HepG2 (cell line): ENCODE data around the gene LEFTY2. TPM values are rescaled to one million over a fixed set of nuclear protein-coding genes. Genes with fewer than 3 reads are reported as not detected.
A peak's percentile ranks its signal among the peaks of the same experiment; 100 is the strongest.

Experiments used
- ATF7-NPFF ChIP-seq: sonication (generic); formaldehyde crosslinking; IDR thresholded peaks from 2 replicates; pipeline ENCODE4 v1.8.1; 2023; ENCODE audit warnings: mild to moderate bottlenecking, low read depth, missing genetic modification reagents, moderate library complexity
- ETV6 ChIP-seq: sonication (generic); formaldehyde crosslinking; conservative IDR thresholded peaks from 2 replicates; pipeline ENCODE4 v1.4.0; 2020; ENCODE audit warnings: missing genetic modification reagents
- GABPB1 ChIP-seq: IDR thresholded peaks from 2 replicates; pipeline ENCODE4 v1.6.1; 2016; ENCODE audit warnings: mild to moderate bottlenecking, missing genetic modification reagents, moderate library complexity, missing compliant biosample characterization
- HOXA7 ChIP-seq: sonication (generic); formaldehyde crosslinking; IDR thresholded peaks from 2 replicates; pipeline ENCODE4 v1.8.1; 2022; ENCODE audit warnings: mild to moderate bottlenecking, missing genetic modification reagents, moderate library complexity
- IKZF4 ChIP-seq: sonication (generic); formaldehyde crosslinking; IDR thresholded peaks from 2 replicates; pipeline ENCODE4 v1.5.1; 2020; ENCODE audit warnings: borderline replicate concordance, mild to moderate bottlenecking, low read depth, missing genetic modification reagents; ENCODE audit errors: not compliant biosample characterization
- LCORL ChIP-seq, 2 experiments: fragments of 450-650 bp in 1 of 2; sonication (generic) in 1 of 2; formaldehyde crosslinking in 1 of 2; IDR thresholded peaks; 2 replicates each; pipeline versions ENCODE4 v1.5.0 to v1.6.1; 2017 to 2020; ENCODE audit warnings: antibody characterized with exemption in 1 of 2, missing genetic modification reagents in 1 of 2
- MIER2 ChIP-seq: IDR thresholded peaks from 2 replicates; pipeline ENCODE4 v1.6.1; 2016; ENCODE audit warnings: missing biosample characterization, missing genetic modification reagents
- REPIN1 ChIP-seq: sonication (generic); formaldehyde crosslinking; IDR thresholded peaks from 2 replicates; pipeline ENCODE4 v1.8.0; 2022; ENCODE audit warnings: missing genetic modification reagents, low read depth, mild to moderate bottlenecking, borderline replicate concordance
- SALL2 ChIP-seq: sonication (generic); formaldehyde crosslinking; IDR thresholded peaks from 2 replicates; pipeline ENCODE4 v1.8.1; 2023; ENCODE audit warnings: mild to moderate bottlenecking, missing genetic modification reagents, inconsistent platforms
- SMAD9 ChIP-seq: sonication (generic); formaldehyde crosslinking; IDR thresholded peaks from 2 replicates; pipeline ENCODE4 v1.5.1; 2020; ENCODE audit warnings: mild to moderate bottlenecking, missing genetic modification reagents
- ZBTB7A ChIP-seq: sonication (generic); formaldehyde crosslinking; IDR thresholded peaks from 2 replicates; pipeline ENCODE4 v1.8.0; 2022; ENCODE audit warnings: mild to moderate bottlenecking, missing genetic modification reagents
- ZMYM4 ChIP-seq: sonication (generic); formaldehyde crosslinking; IDR thresholded peaks from 2 replicates; pipeline ENCODE4 v1.8.1; 2023; ENCODE audit warnings: mild to moderate bottlenecking, missing genetic modification reagents
- ZNF232 ChIP-seq: sonication (generic); formaldehyde crosslinking; IDR thresholded peaks from 2 replicates; pipeline ENCODE4 v1.4.0; 2020; ENCODE audit warnings: missing genetic modification reagents, borderline replicate concordance
- ZNF33B ChIP-seq: sonication (generic); formaldehyde crosslinking; IDR thresholded peaks from 2 replicates; pipeline ENCODE4 v1.5.1; 2020; ENCODE audit warnings: mild to moderate bottlenecking, missing genetic modification reagents
- ZNF629 ChIP-seq: sonication (generic); formaldehyde crosslinking; conservative IDR thresholded peaks from 2 replicates; pipeline ENCODE4 v1.5.0; 2020; ENCODE audit warnings: missing genetic modification reagents
- ZNF747 ChIP-seq: sonication (generic); formaldehyde crosslinking; IDR thresholded peaks from 2 replicates; pipeline ENCODE4 v1.8.1; 2023; ENCODE audit warnings: missing genetic modification reagents, mild to moderate bottlenecking, borderline replicate concordance
- polyA plus RNA-seq, 8 experiments: library from polyadenylated mRNA; depleted of rRNA in 3 of 8; stranded (reverse) in 7 of 8; unstranded in 1 of 8; fragments of >200 nt; fragmentation: Illumina TruSeq in 4 of 8; extraction: Trizol in 4 of 8; gene quantifications; 2 replicates each; pipeline versions ENCODE4 v1.2.1 to v1.2.3, GENCODE V29; 2011 to 2016; ENCODE audit warnings: low read depth in 4 of 8, missing spikeins in 1 of 8, mixed read lengths in 1 of 8; ENCODE audit not compliant: insufficient read depth in 1 of 8
- total RNA-seq, 5 experiments: library from RNA; depleted of rRNA; stranded (reverse); fragments of >200 nt; fragmentation: Illumina TruSeq; extraction: Trizol; gene quantifications; 2 replicates each; pipeline ENCODE4 v1.2.3, GENCODE V29; 2016; ENCODE audit warnings: low read depth in 1 of 5
- TF ChIP-seq, protein P1 (sequence below): sonication (generic); formaldehyde crosslinking; IDR thresholded peaks from 2 replicates; pipeline ENCODE4 v1.4.0; 2020; ENCODE audit warnings: missing genetic modification reagents; ENCODE audit errors: not compliant biosample characterization
- TF ChIP-seq, protein P2 (sequence below): IDR thresholded peaks from 2 replicates; pipeline ENCODE4 v1.4.0; 2020; ENCODE audit warnings: mild to moderate bottlenecking, missing genetic modification reagents
- TF ChIP-seq, protein P3 (sequence below): sonication (generic); formaldehyde crosslinking; IDR thresholded peaks from 2 replicates; pipeline ENCODE4 v1.9.0; 2021; ENCODE audit warnings: missing genetic modification reagents, mild to moderate bottlenecking, borderline replicate concordance
- TF ChIP-seq, protein P4 (sequence below): IDR thresholded peaks from 2 replicates; pipeline ENCODE4 v1.6.1; 2012; ENCODE audit warnings: inconsistent platforms

The LEFTY2 gene
- total and polyA plus RNA-seq, 2 of the 13 experiments (the other 11 are each of a cell fraction or from before 2014, with no cell fraction given): 0.13 to 0.33 TPM

DNA sequence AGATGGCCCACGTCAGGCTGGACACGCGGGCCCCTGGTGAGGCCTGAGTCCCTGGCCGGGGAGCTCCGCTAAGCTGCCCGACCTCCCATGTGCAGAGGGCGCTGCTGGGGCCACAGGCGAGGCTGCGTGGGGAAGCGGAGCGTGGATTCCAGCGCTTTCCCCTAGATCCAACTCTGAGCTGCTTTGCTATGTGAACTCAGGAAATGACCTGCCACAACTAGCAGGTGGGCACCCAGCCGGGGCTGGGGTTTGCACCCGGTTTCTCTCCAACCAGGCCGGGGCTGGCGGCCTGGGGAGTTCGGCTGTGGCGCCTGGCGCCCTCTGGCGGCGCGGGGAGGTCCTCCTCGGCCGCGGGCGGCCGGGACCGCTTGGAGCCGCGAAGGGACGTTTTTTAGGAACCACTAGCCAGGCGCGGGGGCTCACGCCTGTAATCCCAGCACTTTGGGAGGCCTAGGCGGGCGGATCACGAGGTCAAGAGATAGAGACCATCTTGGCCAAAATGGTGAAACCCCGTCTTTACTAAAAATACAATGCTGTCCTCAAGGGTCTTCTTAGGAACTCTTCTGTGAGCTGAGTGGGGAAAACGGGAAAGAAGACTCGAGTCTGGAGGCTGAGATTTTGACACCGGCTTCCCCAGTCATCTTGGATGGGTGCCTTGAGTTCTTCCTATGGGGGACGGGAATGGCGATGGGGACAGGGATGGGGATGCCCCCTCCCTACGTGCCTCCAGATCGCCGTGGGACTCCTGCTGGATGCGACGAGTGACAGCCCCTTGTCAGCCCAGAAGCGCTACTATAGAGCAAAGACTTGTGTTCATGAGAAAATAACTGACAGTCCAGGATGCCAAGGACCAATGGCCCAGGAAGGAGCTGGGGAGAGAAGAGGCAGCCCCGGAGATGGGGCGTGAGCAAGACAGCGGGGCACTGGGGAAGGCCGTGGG is 29.6 kb downstream of the LEFTY2 start (continued):
- TF ChIP-seq, protein P1, sequence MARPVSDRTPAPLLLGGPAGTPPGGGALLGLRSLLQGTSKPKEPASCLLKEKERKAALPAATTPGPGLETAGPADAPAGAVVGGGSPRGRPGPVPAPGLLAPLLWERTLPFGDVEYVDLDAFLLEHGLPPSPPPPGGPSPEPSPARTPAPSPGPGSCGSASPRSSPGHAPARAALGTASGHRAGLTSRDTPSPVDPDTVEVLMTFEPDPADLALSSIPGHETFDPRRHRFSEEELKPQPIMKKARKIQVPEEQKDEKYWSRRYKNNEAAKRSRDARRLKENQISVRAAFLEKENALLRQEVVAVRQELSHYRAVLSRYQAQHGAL (CRISPR knock-in tag): peak; percentile 35
- TF ChIP-seq ZNF629 (CRISPR knock-in tag) (no peak), GABPB1 (peak; percentile 59; the same call in 1 of the 2 replicates), ZNF747 (CRISPR knock-in tag) (no peak), ZNF232 (CRISPR knock-in tag) (no peak; the same call in 1 of the 2 replicates), HOXA7 (CRISPR knock-in tag) (no peak), REPIN1 (CRISPR knock-in tag) (no peak), ZMYM4 (CRISPR knock-in tag) (peak; percentile 60), SMAD9 (CRISPR knock-in tag) (no peak), ZBTB7A (CRISPR knock-in tag) (no peak), ATF7-NPFF (CRISPR knock-in tag) (0 out of 2 replicates have a peak, but pooled peaks have one; percentile 25), SALL2 (CRISPR knock-in tag) (peak; percentile 44; the same call in 1 of the 2 replicates), IKZF4 (CRISPR knock-in tag) (peak; percentile 77), ZNF33B (0 out of 2 replicates have a peak, but pooled peaks have one; percentile 42), MIER2 (CRISPR knock-in tag) (no peak), ETV6 (CRISPR knock-in tag) (no peak), LCORL (IDR thresholded peaks at IDR 0.05) (no peak), LCORL (CRISPR knock-in tag; IDR thresholded peaks at IDR 0.05) (0 out of 2 replicates have a peak, but pooled peaks have one; percentile 24)
- TF ChIP-seq, protein P2, sequence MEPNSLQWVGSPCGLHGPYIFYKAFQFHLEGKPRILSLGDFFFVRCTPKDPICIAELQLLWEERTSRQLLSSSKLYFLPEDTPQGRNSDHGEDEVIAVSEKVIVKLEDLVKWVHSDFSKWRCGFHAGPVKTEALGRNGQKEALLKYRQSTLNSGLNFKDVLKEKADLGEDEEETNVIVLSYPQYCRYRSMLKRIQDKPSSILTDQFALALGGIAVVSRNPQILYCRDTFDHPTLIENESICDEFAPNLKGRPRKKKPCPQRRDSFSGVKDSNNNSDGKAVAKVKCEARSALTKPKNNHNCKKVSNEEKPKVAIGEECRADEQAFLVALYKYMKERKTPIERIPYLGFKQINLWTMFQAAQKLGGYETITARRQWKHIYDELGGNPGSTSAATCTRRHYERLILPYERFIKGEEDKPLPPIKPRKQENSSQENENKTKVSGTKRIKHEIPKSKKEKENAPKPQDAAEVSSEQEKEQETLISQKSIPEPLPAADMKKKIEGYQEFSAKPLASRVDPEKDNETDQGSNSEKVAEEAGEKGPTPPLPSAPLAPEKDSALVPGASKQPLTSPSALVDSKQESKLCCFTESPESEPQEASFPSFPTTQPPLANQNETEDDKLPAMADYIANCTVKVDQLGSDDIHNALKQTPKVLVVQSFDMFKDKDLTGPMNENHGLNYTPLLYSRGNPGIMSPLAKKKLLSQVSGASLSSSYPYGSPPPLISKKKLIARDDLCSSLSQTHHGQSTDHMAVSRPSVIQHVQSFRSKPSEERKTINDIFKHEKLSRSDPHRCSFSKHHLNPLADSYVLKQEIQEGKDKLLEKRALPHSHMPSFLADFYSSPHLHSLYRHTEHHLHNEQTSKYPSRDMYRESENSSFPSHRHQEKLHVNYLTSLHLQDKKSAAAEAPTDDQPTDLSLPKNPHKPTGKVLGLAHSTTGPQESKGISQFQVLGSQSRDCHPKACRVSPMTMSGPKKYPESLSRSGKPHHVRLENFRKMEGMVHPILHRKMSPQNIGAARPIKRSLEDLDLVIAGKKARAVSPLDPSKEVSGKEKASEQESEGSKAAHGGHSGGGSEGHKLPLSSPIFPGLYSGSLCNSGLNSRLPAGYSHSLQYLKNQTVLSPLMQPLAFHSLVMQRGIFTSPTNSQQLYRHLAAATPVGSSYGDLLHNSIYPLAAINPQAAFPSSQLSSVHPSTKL (CRISPR knock-in tag): peak; percentile 41; the same call in 1 of the 2 replicates
- TF ChIP-seq, protein P3, sequence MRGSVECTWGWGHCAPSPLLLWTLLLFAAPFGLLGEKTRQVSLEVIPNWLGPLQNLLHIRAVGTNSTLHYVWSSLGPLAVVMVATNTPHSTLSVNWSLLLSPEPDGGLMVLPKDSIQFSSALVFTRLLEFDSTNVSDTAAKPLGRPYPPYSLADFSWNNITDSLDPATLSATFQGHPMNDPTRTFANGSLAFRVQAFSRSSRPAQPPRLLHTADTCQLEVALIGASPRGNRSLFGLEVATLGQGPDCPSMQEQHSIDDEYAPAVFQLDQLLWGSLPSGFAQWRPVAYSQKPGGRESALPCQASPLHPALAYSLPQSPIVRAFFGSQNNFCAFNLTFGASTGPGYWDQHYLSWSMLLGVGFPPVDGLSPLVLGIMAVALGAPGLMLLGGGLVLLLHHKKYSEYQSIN (CRISPR knock-in tag): no peak
- TF ChIP-seq, protein P4, sequence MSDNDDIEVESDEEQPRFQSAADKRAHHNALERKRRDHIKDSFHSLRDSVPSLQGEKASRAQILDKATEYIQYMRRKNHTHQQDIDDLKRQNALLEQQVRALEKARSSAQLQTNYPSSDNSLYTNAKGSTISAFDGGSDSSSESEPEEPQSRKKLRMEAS: peak; percentile 39; the same call in 1 of the 2 replicates
